Activated naive CD8-positive, alpha-beta T cell treated with anti-CD3 and anti-CD28 coated beads, Interleukin-2, amount 50 U/mL, for 24 hours (primary cell): ENCODE results near the gene COX14.

Experiments used
- ATAC-seq: fragments of 150-1000 bp; cut with Tn5 transposase; one replicate; pipeline ENCODE4 v1.10.0; 2021
- DNase-seq: peaks from one replicate; pipeline ENCODE4 v3.0.0; 2021
- H3K27ac Mint-ChIP-seq: one replicate; pipeline ENCODE4 v1.8.0; 2021; ENCODE audit warnings: mild to moderate bottlenecking, mixed read lengths
- H3K27me3 Mint-ChIP-seq: one replicate; pipeline ENCODE4 v1.8.0; 2021; ENCODE audit warnings: mixed read lengths
- H3K36me3 Mint-ChIP-seq: one replicate; pipeline ENCODE4 v1.8.0; 2021; ENCODE audit warnings: low read depth, mixed read lengths
- H3K4me1 Mint-ChIP-seq: one replicate; pipeline ENCODE4 v1.8.0; 2021; ENCODE audit warnings: mixed read lengths
- H3K4me3 Mint-ChIP-seq: one replicate; pipeline ENCODE4 v1.8.0; 2021; ENCODE audit warnings: mild to moderate bottlenecking, moderate library complexity, mixed read lengths
- H3K9me3 Mint-ChIP-seq: one replicate; pipeline ENCODE4 v1.8.0; 2021; ENCODE audit warnings: mixed read lengths

The COX14 gene

GRCh38 chr12:50111693-50112455 lies at the start of gene COX14:
Gene COX14, plus strand, starts transcription at chr12:50112236. Its CDS starts 7,808 bp downstream, at chr12:50120044.
- H3K9me3 Mint-ChIP-seq, result no peaks in the 10 kb centered on the region

GRCh38 chr12:50062728-50063460 lies 49.1 kb upstream of the COX14 start:
- ATAC-seq (no peak), DNase-seq (no peak)
- Mint-ChIP-seq H3K9me3 (no peaks in the 10 kb centered on the region), H3K4me1 (peaks cover 21% of the 10 kb centered on the region), H3K27me3 (peaks cover 3% of the 10 kb centered on the region), H3K36me3 (no peaks in the 10 kb centered on the region), H3K4me3 (no peak overlapping the region), H3K27ac (no peak overlapping the region)

More at GRCh38 chr12:50111693-50112455, at the start of gene COX14:
- peaks cover 53% of the 10 kb centered on the region for H3K4me1 Mint-ChIP-seq
- peak within 1 kb of the TSS; percentile 100 for H3K4me3 Mint-ChIP-seq
- no peaks in the 10 kb centered on the region for H3K27me3 Mint-ChIP-seq
- H3K36me3 Mint-ChIP-seq, result peaks cover 20% of the 10 kb centered on the region
- ATAC-seq (peak; percentile 91), DNase-seq (peak; percentile 99)
- H3K27ac Mint-ChIP-seq, result peak within 1 kb of the TSS; percentile 99

- no peak overlapping the region for H3K27ac Mint-ChIP-seq
- DNase-seq, result no peak
- H3K36me3 Mint-ChIP-seq, result no peaks in the 10 kb centered on the region
- H3K9me3 Mint-ChIP-seq, result no peaks in the 10 kb centered on the region
- peaks cover 1% of the 10 kb centered on the region for H3K27me3 Mint-ChIP-seq
- H3K4me1 Mint-ChIP-seq, result peaks cover 2% of the 10 kb centered on the region
- no peak for ATAC-seq
- no peak overlapping the region for H3K4me3 Mint-ChIP-seq
These were observed 46.2 kb upstream of the COX14 start for GRCh38 chr12:50065726-50066310.

GRCh38 chr12:50066402-50066801 lies 45.6 kb upstream of the COX14 start:
- Mint-ChIP-seq H3K36me3 (no peaks in the 10 kb centered on the region), H3K4me1 (peaks cover 2% of the 10 kb centered on the region), H3K27me3 (peaks cover 1% of the 10 kb centered on the region), H3K4me3 (no peak overlapping the region), H3K27ac (no peak overlapping the region), H3K9me3 (no peaks in the 10 kb centered on the region)
- no peak for ATAC-seq
- no peak for DNase-seq

- Mint-ChIP-seq H3K27me3 (peaks cover 1% of the 10 kb centered on the region), H3K4me3 (no peak overlapping the region), H3K9me3 (no peaks in the 10 kb centered on the region), H3K4me1 (peaks cover 2% of the 10 kb centered on the region), H3K27ac (no peak overlapping the region), H3K36me3 (no peaks in the 10 kb centered on the region)
- ATAC-seq, result no peak
- no peak for DNase-seq
These were observed 43.0 kb upstream of the COX14 start for GRCh38 chr12:50069069-50069468.

GRCh38 chr12:50069539-50069938 lies 42.5 kb upstream of the COX14 start:
- peaks cover 2% of the 10 kb centered on the region for H3K4me1 Mint-ChIP-seq
- ATAC-seq, result no peak
- H3K9me3 Mint-ChIP-seq, result no peaks in the 10 kb centered on the region
- no peak overlapping the region for H3K4me3 Mint-ChIP-seq
- peaks cover under 1% of the 10 kb centered on the region for H3K27me3 Mint-ChIP-seq
- H3K27ac Mint-ChIP-seq, result no peak overlapping the region
- H3K36me3 Mint-ChIP-seq, result no peaks in the 10 kb centered on the region
- no peak for DNase-seq

GRCh38 chr12:50070314-50071060 lies 41.5 kb upstream of the COX14 start:
- ATAC-seq, result peak; percentile 49
- peak; percentile 72 for DNase-seq
- peaks cover 2% of the 10 kb centered on the region for H3K4me1 Mint-ChIP-seq
- no peak overlapping the region for H3K27ac Mint-ChIP-seq
- no peaks in the 10 kb centered on the region for H3K27me3 Mint-ChIP-seq
- H3K9me3 Mint-ChIP-seq, result no peaks in the 10 kb centered on the region
- H3K36me3 Mint-ChIP-seq, result no peaks in the 10 kb centered on the region
- H3K4me3 Mint-ChIP-seq, result no peak overlapping the region

- H3K27ac Mint-ChIP-seq, result no peak overlapping the region
- H3K4me3 Mint-ChIP-seq, result no peak overlapping the region
- H3K4me1 Mint-ChIP-seq, result peaks cover 2% of the 10 kb centered on the region
- no peaks in the 10 kb centered on the region for H3K36me3 Mint-ChIP-seq
- DNase-seq (no peak), ATAC-seq (no peak)
- H3K27me3 Mint-ChIP-seq, result no peaks in the 10 kb centered on the region
- no peaks in the 10 kb centered on the region for H3K9me3 Mint-ChIP-seq
These were observed 39.7 kb upstream of the COX14 start for GRCh38 chr12:50072198-50072907.

GRCh38 chr12:50073206-50073605 lies 38.8 kb upstream of the COX14 start:
- Mint-ChIP-seq H3K4me3 (no peak overlapping the region), H3K27ac (no peak overlapping the region), H3K36me3 (no peaks in the 10 kb centered on the region), H3K9me3 (no peaks in the 10 kb centered on the region), H3K4me1 (peaks cover 2% of the 10 kb centered on the region), H3K27me3 (no peaks in the 10 kb centered on the region)
- no peak for ATAC-seq
- no peak for DNase-seq

GRCh38 chr12:50073712-50074111 lies 38.3 kb upstream of the COX14 start:
- no peaks in the 10 kb centered on the region for H3K9me3 Mint-ChIP-seq
- H3K4me3 Mint-ChIP-seq, result no peak overlapping the region
- DNase-seq (no peak), ATAC-seq (no peak)
- no peaks in the 10 kb centered on the region for H3K27me3 Mint-ChIP-seq
- no peak overlapping the region for H3K27ac Mint-ChIP-seq
- no peaks in the 10 kb centered on the region for H3K36me3 Mint-ChIP-seq
- H3K4me1 Mint-ChIP-seq, result peaks cover 2% of the 10 kb centered on the region

GRCh38 chr12:50074936-50075807 lies 36.9 kb upstream of the COX14 start:
- no peak overlapping the region for H3K4me3 Mint-ChIP-seq
- no peak overlapping the region for H3K27ac Mint-ChIP-seq
- H3K4me1 Mint-ChIP-seq, result peaks cover 2% of the 10 kb centered on the region
- ATAC-seq, result peak; percentile 93
- no peaks in the 10 kb centered on the region for H3K36me3 Mint-ChIP-seq
- no peaks in the 10 kb centered on the region for H3K27me3 Mint-ChIP-seq
- DNase-seq, result peak; percentile 85
- no peaks in the 10 kb centered on the region for H3K9me3 Mint-ChIP-seq

GRCh38 chr12:50075808-50076170 lies 36.2 kb upstream of the COX14 start:
- no peak for DNase-seq
- Mint-ChIP-seq H3K4me3 (no peak overlapping the region), H3K27me3 (no peaks in the 10 kb centered on the region), H3K4me1 (no peaks in the 10 kb centered on the region), H3K36me3 (no peaks in the 10 kb centered on the region), H3K27ac (no peak overlapping the region), H3K9me3 (no peaks in the 10 kb centered on the region)
- ATAC-seq, result no peak

- H3K27ac Mint-ChIP-seq, result no peak overlapping the region
These were observed 34.9 kb upstream of the COX14 start for GRCh38 chr12:50077099-50077498.

More at GRCh38 chr12:50077099-50077498, 34.9 kb upstream of the COX14 start:
- Mint-ChIP-seq H3K9me3 (no peaks in the 10 kb centered on the region), H3K4me3 (no peak overlapping the region), H3K36me3 (no peaks in the 10 kb centered on the region), H3K27me3 (no peaks in the 10 kb centered on the region), H3K4me1 (no peaks in the 10 kb centered on the region)
- no peak for DNase-seq
- ATAC-seq, result no peak
